Endothelial cell of umbilical vein (primary cell): Measurements from ENCODE around the gene UBE3B. TPM values are rescaled to one million over a fixed set of nuclear protein-coding genes. Genes with fewer than 3 reads are reported as not detected.

Experiments used
- BruUV-seq: library from RNA; stranded (reverse); fragments of 400-500 nt; replicated peaks from 2 replicates; lab custom pipeline; 2021; lab: Mats Ljungman, UMichigan
- CTCF ChIA-PET: fragments of 300-600, 350-600 bp; sonication (Branson Sonifier 250); formaldehyde crosslinking; loops from one replicate; lab custom pipeline; 2021; ENCODE audit warnings: antibody characterized with exemption, inconsistent platforms; lab: Charles Lee
- POLR2A ChIA-PET: fragments of 300-600, 350-600 bp; sonication (Branson Sonifier 250); formaldehyde crosslinking; loops from one replicate; lab custom pipeline; 2021; ENCODE audit warnings: antibody characterized with exemption, inconsistent platforms; lab: Charles Lee
- DNase-seq: peaks from one replicate; pipeline ENCODE4 v3.0.0-alpha.2; 2011; ENCODE audit warnings: low read depth, low spot score
- FAIRE-seq: peaks from 2 replicates; lab custom pipeline; 2011; peaks lifted over from hg19 to GRCh38; lab: Jason Lieb, UNC
- H2AFZ ChIP-seq: 2 replicates; pipeline ENCODE4 v1.6.0; 2012; ENCODE audit warnings: low read depth, low read length, control low read depth, inconsistent platforms
- H3K27ac ChIP-seq: 2 replicates; pipeline ENCODE4 v1.5.1; 2011; ENCODE audit warnings: low read depth, mild to moderate bottlenecking, control low read depth, low read length, moderate library complexity; ENCODE audit not compliant: insufficient read depth
- H3K27me3 ChIP-seq, 2 experiments: 2 replicates each; pipeline versions ENCODE4 v1.6.0 to v1.6.1; 2011; ENCODE audit warnings: low read length in 2 of 2, mixed read lengths in 1 of 2; ENCODE audit not compliant: control insufficient read depth in 2 of 2, insufficient read depth in 2 of 2
- H3K36me3 ChIP-seq, 2 experiments: 2 replicates in 1 of 2; 3 replicates in 1 of 2; pipeline ENCODE4 v1.5.1; 2011; ENCODE audit warnings: low read length in 2 of 2, mild to moderate bottlenecking in 1 of 2, moderate library complexity in 1 of 2; ENCODE audit not compliant: control insufficient read depth in 2 of 2, insufficient read depth in 2 of 2; ENCODE audit errors: extremely low read depth in 1 of 2
- H3K4me1 ChIP-seq: 3 replicates; pipeline ENCODE4 v1.5.1; 2011; ENCODE audit warnings: mild to moderate bottlenecking, low read length; ENCODE audit not compliant: control insufficient read depth, insufficient read depth; ENCODE audit errors: extremely low read depth
- H3K4me2 ChIP-seq: 2 replicates; pipeline ENCODE4 v1.6.1; 2011; ENCODE audit warnings: low read length, control low read depth, mixed read lengths; ENCODE audit not compliant: insufficient read depth
- H3K4me3 ChIP-seq, 3 experiments: fragments of 200-600 bp in 1 of 3; sonication (generic), shearing (Covaris generic) in 1 of 3; replicated peaks in 1 of 3; 2 replicates each; pipeline ENCODE4 v1.5.1; 2011 to 2016; ENCODE audit warnings: control low read depth in 3 of 3, low read length in 3 of 3, mild to moderate bottlenecking in 2 of 3, inconsistent platforms in 1 of 3, low read depth in 1 of 3, moderate library complexity in 1 of 3; ENCODE audit not compliant: insufficient read depth in 1 of 3
- H3K79me2 ChIP-seq: 2 replicates; pipeline ENCODE4 v1.6.0; 2012; ENCODE audit warnings: low read length, inconsistent platforms; ENCODE audit not compliant: control insufficient read depth, insufficient read depth
- H3K9ac ChIP-seq: replicated peaks from 2 replicates; pipeline ENCODE3; 2011; ENCODE audit warnings: low read length, control low read depth; ENCODE audit not compliant: insufficient read depth; ENCODE audit errors: extremely low read depth
- H3K9me1 ChIP-seq: replicated peaks from 3 replicates; pipeline ENCODE4 v1.6.0; 2011; ENCODE audit warnings: mild to moderate bottlenecking, low read length; ENCODE audit not compliant: control insufficient read depth, insufficient read depth; ENCODE audit errors: extremely low read depth
- H3K9me3 ChIP-seq: replicated peaks from 2 replicates; pipeline ENCODE4 v1.5.1; 2012; ENCODE audit warnings: low read length, inconsistent platforms; ENCODE audit not compliant: control insufficient read depth, insufficient read depth
- H4K20me1 ChIP-seq: replicated peaks from 2 replicates; pipeline ENCODE3; 2011; ENCODE audit warnings: mild to moderate bottlenecking, low read length; ENCODE audit not compliant: control insufficient read depth, insufficient read depth; ENCODE audit errors: extremely low read depth
- CTCF ChIP-seq, 2 donors: IDR thresholded peaks; 1 replicate in 1 of 2; 2 replicates in 1 of 2; pipeline ENCODE4 v1.5.1; 2011; ENCODE audit warnings: low read length in 2 of 2, mild to moderate bottlenecking in 2 of 2, moderate library complexity in 2 of 2, control low read depth in 1 of 2, inconsistent platforms in 1 of 2, low read depth in 1 of 2; ENCODE audit not compliant: insufficient read depth in 1 of 2; ENCODE audit errors: extremely low read depth in 1 of 2
- EZH2 ChIP-seq: IDR thresholded peaks from 2 replicates; pipeline ENCODE4 v1.6.1; 2012; ENCODE audit warnings: borderline replicate concordance, low read depth, mild to moderate bottlenecking, moderate library complexity, low read length, inconsistent platforms; ENCODE audit not compliant: severe bottlenecking
- FOS ChIP-seq: IDR thresholded peaks from 2 replicates; pipeline ENCODE4 v1.6.1; 2011; ENCODE audit warnings: mild to moderate bottlenecking, low read length, moderate library complexity, borderline replicate concordance; ENCODE audit not compliant: insufficient read depth
- GATA2 ChIP-seq: IDR thresholded peaks from 2 replicates; pipeline ENCODE4 v1.7.0; 2011; ENCODE audit warnings: low read depth, mild to moderate bottlenecking, moderate library complexity, mixed read lengths, low read length; ENCODE audit not compliant: insufficient read length, insufficient read depth
- JUN ChIP-seq: IDR thresholded peaks from 2 replicates; pipeline ENCODE4 v1.6.1; 2011; ENCODE audit warnings: borderline replicate concordance, low read depth; ENCODE audit not compliant: insufficient read length, insufficient read depth
- MAX ChIP-seq: IDR thresholded peaks from 2 replicates; pipeline ENCODE4 v1.6.1; 2011; ENCODE audit not compliant: insufficient read depth, insufficient read length
- MYC ChIP-seq: IDR thresholded peaks from one replicate; pipeline ENCODE4 v1.6.1; 2011; ENCODE audit warnings: mild to moderate bottlenecking, low read depth, low read length
- POLR2A ChIP-seq: IDR thresholded peaks from 2 replicates; pipeline ENCODE4 v1.6.1; 2012; ENCODE audit warnings: low read depth, mild to moderate bottlenecking, control low read depth, low read length
- dilution Hi-C: fragments of 300-500 bp; cut with MboI; formaldehyde crosslinking; loops from one replicate; pipeline ENCODE4 v1.15.0; 2019; ENCODE audit warnings: low sequenced_read_pairs; ENCODE audit not compliant: extremely low pct_ligation_motif_present
- intact Hi-C: fragments of 100-400 bp; cut with micrococcal nuclease; formaldehyde crosslinking; loops from one replicate; pipeline ENCODE4 v1.10.0; 2022
- polyA plus RNA-seq, 4 experiments: library from polyadenylated mRNA; depleted of rRNA in 3 of 4; stranded (reverse) in 3 of 4; unstranded in 1 of 4; fragments of >200 nt; gene quantifications; 2 replicates each; pipeline versions ENCODE4 v1.2.1 to v1.2.3, GENCODE V29; 2011 to 2012; ENCODE audit warnings: missing spikeins in 1 of 4
- total RNA-seq: library from RNA; stranded (reverse); gene quantifications from 2 replicates; pipeline ENCODE4 v1.2.3, GENCODE V29; 2021

Gene UBE3B
- total and polyA plus RNA-seq, 2 donors (not counting 3 experiments of a cell fraction or from before 2014, with no cell fraction given): 24.9 to 40.8 TPM

- TF ChIP-seq JUN: no peak
- no peak for TF ChIP-seq FOS
- TF ChIP-seq GATA2: no peak
- TF ChIP-seq MYC: no peak
- TF ChIP-seq CTCF (IDR thresholded peaks at IDR 0.05; ENCODE audit: extremely low read depth in 1 of 2, insufficient read depth in 1 of 2, low read depth in 1 of 2, low read length in 2 of 2): no peak
- no peak for TF ChIP-seq EZH2
- TF ChIP-seq POLR2A: no peak
- TF ChIP-seq MAX: no peak
Observed at GRCh38 chr12:109477963-109478315, 505 bp downstream of the UBE3B start.

More at GRCh38 chr12:109477963-109478315, 505 bp downstream of the UBE3B start:
- H3K4me1 ChIP-seq: peaks cover 19% of the 10 kb centered on the region
- dilution Hi-C loops: no loop called here
- no peaks in the 10 kb centered on the region for H3K36me3 ChIP-seq
- peak overlapping the region; percentile 91 to 97 (median 92) for H3K4me3 ChIP-seq
- FAIRE-seq: no peak
- H3K4me2 ChIP-seq: peak overlapping the region; percentile 93
- ChIA-PET CTCF (interaction anchor here (0.9 to 10.1 kb wide), 4 partner anchors 25 to 50 kb away, joined by 3 to 91 read pairs (median 30); no protein-coding TSS in a partner anchor), POLR2A (interaction anchor here (0.8 kb wide), 1 partner anchor 17 kb away, joined by 3 read pairs; no protein-coding TSS in a partner anchor)
- H4K20me1 ChIP-seq: no peaks in the 10 kb centered on the region
- no peaks in the 10 kb centered on the region for H3K27me3 ChIP-seq
- peak overlapping the region; percentile 98 for H3K9ac ChIP-seq
- peak overlapping the region; percentile 98 for H2AFZ ChIP-seq
- H3K27ac ChIP-seq: peak overlapping the region; percentile 98
- no peak for DNase-seq
- H3K9me1 ChIP-seq: no peaks in the 10 kb centered on the region
- H3K9me3 ChIP-seq: no peaks in the 10 kb centered on the region
- intact Hi-C loops: loop anchor here (1.0 to 5.0 kb wide), 3 partner anchors 15 to 94 kb away; partner anchors contain the start of genes MMAB and MVK
- TSS peak; percentile 73 for BruUV-seq
- H3K79me2 ChIP-seq: peaks cover 60% of the 10 kb centered on the region
